ENCODE data around the gene GRM8. TPM values are rescaled to one million over a fixed set of nuclear protein-coding genes. Genes with fewer than 3 reads are reported as not detected.

GRM8 gene
- total and polyA plus RNA-seq, 2 experiments from 2014 or later = not detected

DNA sequence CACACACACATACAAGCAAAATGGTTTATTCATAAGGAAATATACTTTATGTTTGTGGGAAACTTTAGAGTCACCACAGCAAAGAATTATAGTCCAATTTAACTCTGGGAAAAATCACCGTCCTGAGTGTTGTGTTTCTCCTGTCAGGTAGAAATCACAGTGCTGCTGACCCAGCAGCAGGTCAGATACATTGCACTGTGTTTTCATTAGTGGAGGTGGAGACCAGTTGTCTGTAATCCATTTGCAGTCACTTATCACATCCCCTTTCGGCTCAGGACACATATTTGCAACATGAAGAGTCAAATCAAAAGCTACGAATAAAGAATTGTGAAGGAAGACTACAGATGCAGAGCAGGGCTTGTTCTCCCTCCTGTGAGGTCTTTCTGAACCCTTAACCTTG, 799.6 kb downstream of the GRM8 start:
- in situ Hi-C loops (cut with MboI) = no loop called here
- Histone ChIP-seq H3K27ac (no peak overlapping the region), H3K79me2 (ENCODE audit: insufficient read depth) (no peaks in the 10 kb centered on the region), H4K20me1 (ENCODE audit: insufficient read depth) (no peaks in the 10 kb centered on the region), H3K4me3 (no peak overlapping the region), H3K9me3 (ENCODE audit: low read depth) (no peaks in the 10 kb centered on the region), H3K4me2 (ENCODE audit: unreplicated experiment) (no peak overlapping the region), H3K9ac (no peak overlapping the region), H3F3A (ENCODE audit: insufficient read depth) (no peaks in the 10 kb centered on the region), H3K9me2 (ENCODE audit: insufficient read depth) (no peaks in the 10 kb centered on the region), H3K4me1 (ENCODE audit: insufficient read depth) (no peaks in the 10 kb centered on the region), H3K36me3 (ENCODE audit: low read depth) (no peaks in the 10 kb centered on the region), H3K27me3 (replicated peaks; ENCODE audit: insufficient read depth) (no peaks in the 10 kb centered on the region), H2AFZ (no peak overlapping the region)
- 29 to 32% methylated on average over 3 of the region's 3 CpGs for WGBS, 2 experiments (ENCODE audit: low coverage in 1 of 2, low lambda C conversion rate in 2 of 2, missing lambda C conversion rate in 2 of 2)
- no peak for DNase-seq
- TF ChIP-seq EZH2 (IDR thresholded peaks at IDR 0.05; ENCODE audit: insufficient read depth, poor library complexity, severe bottlenecking) = no peak
- TF ChIP-seq EZH2phosphoT487 (IDR thresholded peaks at IDR 0.05; ENCODE audit: insufficient read depth, low read depth) = no peak

DNA sequence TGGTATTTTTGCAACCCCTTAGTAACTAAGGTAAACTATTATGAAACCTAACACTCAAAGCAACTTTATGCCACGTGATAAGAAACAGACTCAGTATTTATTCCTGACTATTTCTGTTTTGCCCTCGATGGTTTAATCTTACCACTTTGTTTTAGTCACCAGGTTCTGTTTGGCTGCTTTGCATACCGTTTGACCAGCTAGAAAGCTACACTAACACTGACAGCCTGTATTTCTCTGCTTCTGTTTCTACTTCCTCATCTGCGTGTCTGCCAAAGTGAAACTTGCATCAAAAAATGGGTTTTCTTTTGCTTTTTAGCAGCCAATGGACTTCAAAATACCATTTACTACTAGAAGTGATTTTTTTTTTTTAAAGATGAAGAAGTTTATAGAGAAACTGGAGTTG, 802.5 kb downstream of the GRM8 start:
- Histone ChIP-seq H3F3A (ENCODE audit: insufficient read depth) (no peaks in the 10 kb centered on the region), H3K9me2 (ENCODE audit: insufficient read depth) (no peaks in the 10 kb centered on the region), H3K4me2 (ENCODE audit: unreplicated experiment) (no peak overlapping the region), H3K79me2 (ENCODE audit: insufficient read depth) (no peaks in the 10 kb centered on the region), H4K20me1 (ENCODE audit: insufficient read depth) (no peaks in the 10 kb centered on the region), H3K27me3 (replicated peaks; ENCODE audit: insufficient read depth) (no peaks in the 10 kb centered on the region), H3K9me3 (ENCODE audit: low read depth) (no peaks in the 10 kb centered on the region), H3K4me3 (no peak overlapping the region), H2AFZ (no peak overlapping the region), H3K9ac (no peak overlapping the region), H3K4me1 (ENCODE audit: insufficient read depth) (no peaks in the 10 kb centered on the region), H3K36me3 (ENCODE audit: low read depth) (no peaks in the 10 kb centered on the region), H3K27ac (no peak overlapping the region)
- no peak for TF ChIP-seq EZH2phosphoT487 (IDR thresholded peaks at IDR 0.05; ENCODE audit: insufficient read depth, low read depth)
- TF ChIP-seq EZH2 (IDR thresholded peaks at IDR 0.05; ENCODE audit: insufficient read depth, poor library complexity, severe bottlenecking) = no peak
- DNase-seq = no peak
- 5% methylated on average over 4 of the region's 4 CpGs for WGBS, 2 experiments (ENCODE audit: low coverage in 1 of 2, low lambda C conversion rate in 2 of 2, missing lambda C conversion rate in 2 of 2)
- in situ Hi-C loops (cut with MboI) = no loop called here

DNA sequence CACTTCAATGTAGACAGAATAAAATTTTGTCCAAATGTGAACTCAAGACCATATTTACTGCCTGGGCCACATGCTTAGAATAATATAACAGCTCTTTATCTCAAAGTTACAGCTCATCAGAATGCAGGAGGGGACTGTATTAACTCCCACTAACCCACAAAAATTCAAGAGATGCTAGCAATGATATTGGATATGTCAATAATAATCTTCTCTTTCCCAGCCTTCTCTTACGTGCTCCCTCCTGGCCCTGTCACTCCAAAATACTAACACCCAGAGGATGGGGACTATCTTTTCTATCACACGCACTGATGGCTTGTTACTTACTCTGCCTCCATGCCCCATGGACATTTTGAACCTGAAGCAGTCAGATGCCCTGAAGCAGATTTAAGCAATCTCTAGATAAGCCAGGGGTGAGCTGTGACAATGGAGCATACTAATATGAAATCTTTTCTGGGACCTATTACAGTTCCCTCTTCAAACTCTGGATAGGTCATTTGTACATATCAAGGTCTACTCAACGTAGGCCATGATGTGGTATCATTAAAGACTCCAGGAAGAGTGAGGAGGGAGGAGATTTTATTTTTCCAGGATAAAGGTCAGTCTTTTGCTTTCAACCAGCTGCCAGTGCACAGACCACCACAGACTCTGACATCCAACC, 803.0 kb downstream of the GRM8 start:
- Histone ChIP-seq H3K9me3 (ENCODE audit: low read depth) (no peaks in the 10 kb centered on the region), H3K36me3 (ENCODE audit: low read depth) (no peaks in the 10 kb centered on the region), H3F3A (ENCODE audit: insufficient read depth) (no peaks in the 10 kb centered on the region), H3K4me2 (ENCODE audit: unreplicated experiment) (no peak overlapping the region), H3K4me3 (no peak overlapping the region), H3K9me2 (ENCODE audit: insufficient read depth) (no peaks in the 10 kb centered on the region), H4K20me1 (ENCODE audit: insufficient read depth) (no peaks in the 10 kb centered on the region), H3K9ac (no peak overlapping the region), H2AFZ (no peak overlapping the region), H3K4me1 (ENCODE audit: insufficient read depth) (no peaks in the 10 kb centered on the region), H3K27me3 (replicated peaks; ENCODE audit: insufficient read depth) (no peaks in the 10 kb centered on the region), H3K79me2 (ENCODE audit: insufficient read depth) (no peaks in the 10 kb centered on the region), H3K27ac (no peak overlapping the region)
- in situ Hi-C loops (cut with MboI) = no loop called here
- TF ChIP-seq EZH2phosphoT487 (IDR thresholded peaks at IDR 0.05; ENCODE audit: insufficient read depth, low read depth) = no peak
- no peak for TF ChIP-seq EZH2 (IDR thresholded peaks at IDR 0.05; ENCODE audit: insufficient read depth, poor library complexity, severe bottlenecking)
- 9 to 12% methylated on average over 3 of the region's 3 CpGs for WGBS, 2 experiments (ENCODE audit: low coverage in 1 of 2, low lambda C conversion rate in 2 of 2, missing lambda C conversion rate in 2 of 2)
- DNase-seq = no peak

DNA sequence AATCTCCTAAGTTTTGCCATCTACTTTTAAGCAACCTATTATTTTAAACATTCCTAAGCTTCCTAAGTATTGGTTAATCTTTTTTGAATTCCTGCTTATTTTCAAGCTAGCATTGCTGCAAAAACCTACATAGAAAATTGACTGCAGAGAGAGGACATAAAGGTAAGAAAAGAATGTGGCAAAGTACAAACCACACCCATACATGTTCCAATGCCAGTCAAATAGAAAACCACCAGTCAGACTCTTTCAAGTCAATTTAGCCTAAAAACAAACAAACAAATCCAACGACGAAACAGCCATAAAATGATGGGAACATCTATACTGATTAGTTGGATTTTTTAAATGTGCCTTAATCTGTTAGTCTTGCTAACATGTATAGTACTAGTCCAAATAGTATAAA, 804.8 kb downstream of the GRM8 start:
- no peak overlapping the region for H3K27ac ChIP-seq
- DNase-seq = no peak
- H3K36me3 ChIP-seq (ENCODE audit: low read depth) = no peaks in the 10 kb centered on the region
- H3K9me3 ChIP-seq (ENCODE audit: low read depth) = no peaks in the 10 kb centered on the region
- H4K20me1 ChIP-seq (ENCODE audit: insufficient read depth) = no peaks in the 10 kb centered on the region
- no peaks in the 10 kb centered on the region for H3K79me2 ChIP-seq (ENCODE audit: insufficient read depth)
- no peak overlapping the region for H3K4me2 ChIP-seq (ENCODE audit: unreplicated experiment)
- H3K9me2 ChIP-seq (ENCODE audit: insufficient read depth) = no peaks in the 10 kb centered on the region
- TF ChIP-seq EZH2phosphoT487 (IDR thresholded peaks at IDR 0.05; ENCODE audit: insufficient read depth, low read depth) = no peak
- TF ChIP-seq EZH2 (IDR thresholded peaks at IDR 0.05; ENCODE audit: insufficient read depth, poor library complexity, severe bottlenecking) = no peak
- no peak overlapping the region for H3K9ac ChIP-seq
- no peaks in the 10 kb centered on the region for H3F3A ChIP-seq (ENCODE audit: insufficient read depth)
- no peak overlapping the region for H2AFZ ChIP-seq
- in situ Hi-C loops (cut with MboI) = no loop called here
- no peak overlapping the region for H3K4me3 ChIP-seq
- H3K4me1 ChIP-seq (ENCODE audit: insufficient read depth) = no peaks in the 10 kb centered on the region
- 7 to 8% methylated on average over 2 of the region's 2 CpGs for WGBS, 2 experiments (ENCODE audit: low coverage in 1 of 2, low lambda C conversion rate in 2 of 2, missing lambda C conversion rate in 2 of 2)
- H3K27me3 ChIP-seq (replicated peaks; ENCODE audit: insufficient read depth) = no peaks in the 10 kb centered on the region

Measured in GM23248 (cell line).